Measurements from ENCODE around the gene PLGRKT. TPM values are rescaled to one million over a fixed set of nuclear protein-coding genes. Genes with fewer than 3 reads are reported as not detected.

Gene PLGRKT
- total RNA-seq, 1 experiment from 2014 or later, result 11.4 TPM

GRCh38 chr9:5418481-5418880, 19.2 kb downstream of the PLGRKT start:
- Histone ChIP-seq H3K27ac (ENCODE audit: low read length) (no peak overlapping the region), H3K4me3 (ENCODE audit: low read length) (no peak overlapping the region), H3K36me3 (ENCODE audit: low read depth, low read length) (no peaks in the 10 kb centered on the region), H2AFZ (ENCODE audit: low read length) (no peak overlapping the region), H3F3A (ENCODE audit: low read length, unreplicated experiment) (no peaks in the 10 kb centered on the region), H3K9me3 (ENCODE audit: low read length) (no peaks in the 10 kb centered on the region), H3K4me1 (ENCODE audit: insufficient read depth, low read length) (no peaks in the 10 kb centered on the region), H3K79me2 (ENCODE audit: low read length) (no peaks in the 10 kb centered on the region), H4K20me1 (ENCODE audit: low read length) (no peaks in the 10 kb centered on the region), H3K9ac (ENCODE audit: low read length) (no peak overlapping the region), H3K27me3 (ENCODE audit: low read length) (no peaks in the 10 kb centered on the region), H3K4me2 (ENCODE audit: low read length) (no peak overlapping the region), H3K9me2 (replicated peaks; ENCODE audit: low read length) (no peaks in the 10 kb centered on the region)
- CTCF ChIA-PET, result no interaction called here
- intact Hi-C loops (cut with micrococcal nuclease), result no loop called here
- POLR2A ChIA-PET (ENCODE audit: unreplicated experiment), result no interaction called here
- no peak for ATAC-seq
- no peak for DNase-seq
- TF ChIP-seq EZH2 (IDR thresholded peaks at IDR 0.05; ENCODE audit: low read length, unreplicated experiment) (no peak), EZH2phosphoT487 (IDR thresholded peaks at IDR 0.05; ENCODE audit: borderline replicate concordance, low read length) (no peak), CTCF (conservative IDR thresholded peaks at IDR 0.05; ENCODE audit: low read depth, low read length) (no peak)
- BruUV-seq (replicated peaks), result no TSS peak

GRCh38 chr9:5416953-5417352, 20.8 kb downstream of the PLGRKT start:
- Histone ChIP-seq H3K4me1 (ENCODE audit: insufficient read depth, low read length) (no peaks in the 10 kb centered on the region), H3F3A (ENCODE audit: low read length, unreplicated experiment) (no peaks in the 10 kb centered on the region), H3K79me2 (ENCODE audit: low read length) (no peaks in the 10 kb centered on the region), H3K4me3 (ENCODE audit: low read length) (no peak overlapping the region), H3K9ac (ENCODE audit: low read length) (no peak overlapping the region), H3K4me2 (ENCODE audit: low read length) (no peak overlapping the region), H3K9me2 (replicated peaks; ENCODE audit: low read length) (no peaks in the 10 kb centered on the region), H3K36me3 (ENCODE audit: low read depth, low read length) (no peaks in the 10 kb centered on the region), H3K27ac (ENCODE audit: low read length) (no peak overlapping the region), H4K20me1 (ENCODE audit: low read length) (no peaks in the 10 kb centered on the region), H3K9me3 (ENCODE audit: low read length) (no peaks in the 10 kb centered on the region), H2AFZ (ENCODE audit: low read length) (no peak overlapping the region), H3K27me3 (ENCODE audit: low read length) (no peaks in the 10 kb centered on the region)
- CTCF ChIA-PET, result no interaction called here
- POLR2A ChIA-PET (ENCODE audit: unreplicated experiment), result no interaction called here
- BruUV-seq (replicated peaks), result no TSS peak
- TF ChIP-seq EZH2phosphoT487 (IDR thresholded peaks at IDR 0.05; ENCODE audit: borderline replicate concordance, low read length), result no peak
- TF ChIP-seq CTCF (conservative IDR thresholded peaks at IDR 0.05; ENCODE audit: low read depth, low read length), result no peak
- TF ChIP-seq EZH2 (IDR thresholded peaks at IDR 0.05; ENCODE audit: low read length, unreplicated experiment), result no peak
- no peak for ATAC-seq
- intact Hi-C loops (cut with micrococcal nuclease), result no loop called here
- no peak for DNase-seq

- H3F3A ChIP-seq (ENCODE audit: low read length, unreplicated experiment), result no peaks in the 10 kb centered on the region
- no peaks in the 10 kb centered on the region for H3K9me2 ChIP-seq (replicated peaks; ENCODE audit: low read length)
- POLR2A ChIA-PET (ENCODE audit: unreplicated experiment), result no interaction called here
- no peak overlapping the region for H3K4me2 ChIP-seq (ENCODE audit: low read length)
- TF ChIP-seq EZH2phosphoT487 (IDR thresholded peaks at IDR 0.05; ENCODE audit: borderline replicate concordance, low read length), result no peak
- no peak for TF ChIP-seq CTCF (conservative IDR thresholded peaks at IDR 0.05; ENCODE audit: low read depth, low read length)
- TF ChIP-seq EZH2 (IDR thresholded peaks at IDR 0.05; ENCODE audit: low read length, unreplicated experiment), result no peak
- CTCF ChIA-PET, result no interaction called here
- H3K4me3 ChIP-seq (ENCODE audit: low read length), result no peak overlapping the region
- 0 out of 2 replicates have a peak, but pooled peaks cover 8% of the 10 kb centered on the region for H3K9me3 ChIP-seq (ENCODE audit: low read length)
- no peaks in the 10 kb centered on the region for H3K27me3 ChIP-seq (ENCODE audit: low read length)
- no TSS peak for BruUV-seq (replicated peaks)
- no peak for DNase-seq
- no peak overlapping the region for H3K9ac ChIP-seq (ENCODE audit: low read length)
- H3K4me1 ChIP-seq (ENCODE audit: insufficient read depth, low read length), result no peaks in the 10 kb centered on the region
- no peak overlapping the region for H3K27ac ChIP-seq (ENCODE audit: low read length)
- no peaks in the 10 kb centered on the region for H4K20me1 ChIP-seq (ENCODE audit: low read length)
- peaks cover 3% of the 10 kb centered on the region; the same call in 1 of the 2 replicates for H3K36me3 ChIP-seq (ENCODE audit: low read depth, low read length)
- no peaks in the 10 kb centered on the region for H3K79me2 ChIP-seq (ENCODE audit: low read length)
- no peak for ATAC-seq
- H2AFZ ChIP-seq (ENCODE audit: low read length), result no peak overlapping the region
- intact Hi-C loops (cut with micrococcal nuclease), result no loop called here
These were observed 29.1 kb downstream of the PLGRKT start for GRCh38 chr9:5408596-5408995.
